GM18502 (cell line): Measurements from ENCODE around the gene TMPRSS4.

Source experiments
- ATAC-seq: cut with Tn5 transposase; IDR thresholded peaks from one replicate; pipeline ENCODE4 v1.9.1; 2021; ENCODE audit warnings: mild to moderate bottlenecking; ENCODE audit not compliant: unreplicated experiment, poor library complexity

Gene TMPRSS4

GRCh38 chr11:118076754-118077281 is at the start of gene TMPRSS4:
TMPRSS4 (plus strand) TSS chr11:118077078; CDS start chr11:118077303, 225 bp downstream.
- ATAC-seq = no peak

- ATAC-seq = no peak
Observed at GRCh38 chr11:118027694-118028093, 49.2 kb upstream of the TMPRSS4 start.

DNA sequence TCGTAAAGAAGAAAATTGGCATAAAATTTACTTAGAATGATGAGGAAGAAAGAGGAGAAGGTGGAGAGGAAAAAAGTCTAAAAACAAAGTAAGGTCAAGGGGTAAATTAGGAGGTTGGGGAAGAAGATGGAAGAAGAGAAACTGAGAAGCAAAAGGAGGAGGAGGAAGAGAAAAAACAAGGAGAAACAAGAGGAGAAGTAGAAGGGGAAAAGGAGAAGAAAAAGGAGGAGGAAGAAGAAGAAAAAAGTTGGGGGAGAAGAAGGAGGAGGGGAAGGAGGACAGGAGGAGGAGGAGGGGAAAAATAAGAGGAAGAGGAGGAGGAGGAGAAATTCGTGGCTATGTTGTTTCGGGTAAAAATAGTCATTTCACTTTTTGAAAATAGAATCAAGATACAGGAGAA is 48.3 kb upstream of the TMPRSS4 start:
- no peak for ATAC-seq

- no peak for ATAC-seq
Observed at GRCh38 chr11:118033443-118033842, 43.4 kb upstream of the TMPRSS4 start.

- ATAC-seq = no peak
Observed at GRCh38 chr11:118042141-118042540, 34.7 kb upstream of the TMPRSS4 start.

- ATAC-seq = no peak
Observed at GRCh38 chr11:118042796-118043195, 34.1 kb upstream of the TMPRSS4 start.

DNA sequence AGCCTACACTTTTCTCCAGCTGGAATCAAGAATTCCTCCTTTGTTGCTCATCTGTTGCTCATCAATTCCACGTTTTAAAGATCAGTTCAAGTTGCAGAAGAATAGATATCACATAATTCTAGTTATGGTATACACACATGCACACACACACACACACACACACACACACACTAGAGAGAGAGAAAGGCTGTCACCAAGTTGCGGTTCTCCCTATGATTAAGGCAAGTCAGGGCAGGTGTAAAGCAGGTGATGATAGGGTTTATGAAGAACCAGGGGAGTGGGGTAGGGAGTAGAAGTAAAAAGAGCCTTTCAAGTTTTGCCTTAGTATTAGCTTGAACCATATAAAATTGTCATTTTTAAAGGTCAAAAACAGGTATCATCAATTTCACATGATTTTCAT is 31.7 kb upstream of the TMPRSS4 start:
- no peak for ATAC-seq

- no peak for ATAC-seq
Observed at GRCh38 chr11:118046051-118046963, 30.6 kb upstream of the TMPRSS4 start.

GRCh38 chr11:118046964-118047700 is 29.7 kb upstream of the TMPRSS4 start:
- ATAC-seq = no peak

DNA sequence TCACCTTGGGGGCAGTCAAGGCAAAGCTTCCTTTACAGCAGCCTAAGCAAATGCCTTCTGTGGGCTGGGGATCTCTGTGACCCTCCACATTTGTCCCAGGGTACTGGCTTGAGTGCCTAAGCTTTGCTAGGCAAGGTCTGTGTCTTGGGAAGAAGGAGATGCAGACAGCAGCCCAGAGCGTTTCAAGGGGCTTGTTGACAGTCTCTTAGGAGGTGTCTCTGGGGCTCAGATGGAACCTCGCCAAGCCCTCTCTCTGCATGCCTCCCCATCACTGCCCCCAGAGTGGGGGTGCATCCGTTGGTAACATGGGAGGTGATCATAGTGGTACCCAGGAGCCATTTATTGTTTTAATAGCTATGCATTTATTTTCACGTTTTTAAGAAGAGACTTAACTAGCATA is 29.1 kb upstream of the TMPRSS4 start:
- ATAC-seq = no peak

DNA sequence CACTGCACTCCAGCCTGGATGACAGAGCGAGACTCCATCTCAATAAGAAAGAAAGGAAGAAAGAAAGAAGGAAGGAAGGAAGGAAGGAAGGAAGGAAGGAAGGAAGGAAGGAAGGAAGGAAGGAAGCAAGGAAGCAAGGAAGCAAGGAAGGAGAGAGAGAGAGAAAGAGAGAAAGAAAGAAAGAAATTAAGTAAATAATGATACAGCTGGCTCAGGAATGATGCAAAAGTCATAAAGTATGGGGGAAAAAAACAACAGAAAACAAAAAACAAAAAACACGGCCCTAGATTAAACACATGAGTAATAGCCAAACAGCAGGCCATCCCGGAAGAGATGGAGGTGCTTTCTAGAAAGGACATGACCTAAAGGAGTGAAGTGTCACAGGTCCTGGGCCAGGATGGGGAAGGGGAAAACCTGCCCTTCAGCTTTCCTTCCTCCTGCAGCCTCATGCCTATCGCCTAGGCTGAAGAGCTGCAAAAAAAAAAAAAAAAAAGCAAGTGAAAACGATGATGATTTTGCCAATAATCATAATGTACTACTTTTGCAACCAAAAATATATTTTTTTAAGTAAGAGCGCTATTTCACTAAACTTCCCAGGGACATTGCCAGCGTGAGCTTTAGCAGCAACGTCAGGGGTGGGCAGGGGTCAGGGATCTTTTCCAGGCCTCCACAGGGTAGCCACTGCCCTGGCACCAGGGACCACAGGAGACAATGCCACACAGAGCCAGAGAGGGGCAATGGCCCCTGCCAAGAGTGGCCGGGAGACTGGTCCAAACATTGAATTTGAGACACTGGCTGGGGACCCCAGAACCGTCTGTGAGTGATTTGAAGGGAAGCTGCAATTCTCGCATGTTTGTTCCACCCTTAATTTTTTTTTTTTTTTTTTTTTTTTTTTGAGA is 28.2 kb upstream of the TMPRSS4 start:
- no peak for ATAC-seq

DNA sequence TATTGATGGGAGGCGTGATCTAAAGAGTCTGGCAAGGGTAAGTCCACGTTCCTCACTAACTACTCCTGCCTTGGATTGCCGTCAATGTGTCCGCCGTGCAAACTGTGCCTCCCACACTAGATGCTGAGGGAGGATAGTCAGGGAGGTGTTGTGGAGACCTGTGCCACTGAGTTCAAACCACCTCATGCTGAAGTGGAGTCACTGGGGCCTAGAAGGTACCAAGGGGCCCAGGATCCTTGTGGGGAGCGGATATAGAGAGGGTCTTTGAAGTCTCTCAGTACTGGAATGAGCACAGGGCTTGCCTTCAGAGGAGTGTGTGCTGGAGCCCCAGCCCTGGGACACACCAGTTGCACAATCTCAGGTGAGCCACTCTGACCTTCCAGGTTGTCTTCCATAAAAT is 27.1 kb upstream of the TMPRSS4 start:
- ATAC-seq = no peak

GRCh38 chr11:118050208-118050891 is 26.5 kb upstream of the TMPRSS4 start:
- ATAC-seq = no peak

GRCh38 chr11:118051136-118051610 is 25.7 kb upstream of the TMPRSS4 start:
- ATAC-seq = no peak

- peak; percentile 65 for ATAC-seq
Observed at GRCh38 chr11:118051611-118052461, 25.0 kb upstream of the TMPRSS4 start.

GRCh38 chr11:118052581-118053206 is 24.2 kb upstream of the TMPRSS4 start:
- ATAC-seq = no peak

DNA sequence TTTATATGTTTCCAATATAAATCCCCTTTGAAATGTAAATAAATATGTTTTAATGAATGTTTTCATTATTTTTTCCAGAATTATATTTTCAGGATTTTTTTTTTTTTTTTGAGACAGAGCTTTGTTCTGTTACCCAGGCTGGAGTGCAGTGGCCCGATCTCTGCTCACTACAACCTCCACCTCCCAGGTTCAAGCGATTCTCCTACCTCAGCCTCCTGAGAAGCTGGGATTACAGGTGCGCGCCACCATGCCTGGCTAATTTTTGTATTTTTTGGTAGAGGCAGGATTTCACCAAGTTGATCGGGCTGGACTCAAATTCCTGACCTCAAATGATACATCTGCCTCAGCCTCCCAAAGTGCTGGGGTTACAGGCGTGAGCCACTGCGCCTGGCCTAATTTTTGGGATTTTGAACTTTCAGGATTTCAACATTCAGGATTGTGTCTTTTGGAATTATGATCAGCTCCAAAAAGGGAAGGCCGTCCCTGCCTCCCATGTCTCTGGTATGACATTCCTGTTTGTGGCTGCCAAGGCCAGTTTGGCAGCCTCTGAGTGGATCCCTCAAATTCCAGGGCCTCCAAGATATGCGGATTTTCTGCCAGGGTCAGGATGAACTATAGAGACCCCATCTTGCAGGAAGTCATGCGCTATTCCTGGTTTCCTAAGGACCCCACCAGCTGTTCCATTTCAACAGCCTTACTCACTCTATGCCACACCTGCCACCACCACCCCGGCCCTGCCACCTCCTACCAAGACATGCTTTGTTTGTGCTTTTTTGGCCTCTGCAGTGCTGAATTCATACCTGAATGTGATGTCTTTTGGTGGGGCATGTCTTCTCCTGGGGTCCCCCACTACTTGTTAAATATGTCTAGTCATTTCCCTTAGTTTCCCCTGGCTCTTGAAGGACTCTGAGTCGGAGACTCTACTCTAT is 21.9 kb upstream of the TMPRSS4 start:
- no peak for ATAC-seq
